Measurements from ENCODE around the gene VSIG8. TPM values are rescaled to one million over a fixed set of nuclear protein-coding genes. Genes with fewer than 3 reads are reported as not detected.

VSIG8 gene
- total RNA-seq, 1 experiment from 2014 or later = not detected

DNA sequence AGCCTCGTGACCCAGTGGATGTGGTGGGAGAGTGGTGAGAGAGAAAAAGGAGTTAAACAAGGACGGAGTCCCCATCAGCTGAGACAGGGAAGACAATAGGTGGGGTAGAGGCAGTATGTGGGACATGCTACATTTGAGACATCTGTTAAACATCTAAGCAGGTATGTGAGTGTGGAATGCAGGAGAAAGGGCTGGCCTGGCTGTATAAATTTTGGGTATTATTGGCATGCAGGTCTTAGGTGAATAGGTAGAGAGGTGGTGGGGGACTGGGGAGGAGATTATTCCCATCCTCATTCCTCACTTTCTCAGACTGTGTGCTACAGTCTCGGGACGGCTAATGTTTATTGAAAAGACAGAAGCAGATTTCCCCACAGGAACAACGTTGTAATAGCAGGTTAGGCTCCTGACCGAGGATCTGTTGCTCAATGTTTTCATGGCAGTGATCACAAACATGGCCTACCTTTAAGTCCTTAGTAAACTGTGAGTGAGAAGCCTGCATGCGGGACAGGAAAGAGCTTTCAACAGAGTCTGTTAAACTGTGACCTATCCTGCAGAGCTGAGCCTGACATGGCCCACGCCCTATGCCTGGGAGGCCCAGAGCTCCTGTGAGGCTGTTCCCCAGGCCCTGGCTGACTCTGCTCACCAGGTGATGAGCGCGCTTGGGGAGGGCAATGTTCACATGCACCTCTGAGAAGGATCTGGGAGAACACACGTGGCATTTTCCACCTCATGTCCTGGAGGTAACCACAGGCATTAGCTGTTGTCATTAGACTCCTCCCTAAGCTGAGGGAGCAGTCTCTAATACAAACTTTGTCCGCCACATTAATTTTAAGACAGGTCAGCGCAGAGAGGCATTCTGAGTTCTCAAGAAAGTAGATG is 16.5 kb downstream of the VSIG8 start:
- no peaks in the 10 kb centered on the region for H3K27me3 ChIP-seq (ENCODE audit: insufficient read depth, low read length)
- no peak overlapping the region for H3K27ac ChIP-seq (ENCODE audit: low read depth, low read length)
- POLR2A ChIA-PET = interaction anchor here (1.3 kb wide), 1 partner anchor 9 kb away, joined by 3 read pairs; no protein-coding TSS in a partner anchor
- DNase-seq (ENCODE audit: low read depth, low spot score) (no peak), ATAC-seq (no peak)
- H3K9me3 ChIP-seq (ENCODE audit: control insufficient read depth in 1 of 2, insufficient read depth in 1 of 2, low read depth in 1 of 2, low read length in 2 of 2) = no peaks in the 10 kb centered on the region
- no peak overlapping the region for H3K9ac ChIP-seq (ENCODE audit: low read length)
- CTCF ChIA-PET = no interaction called here
- H3K9me2 ChIP-seq (ENCODE audit: insufficient read depth) = no peaks in the 10 kb centered on the region
- H2AFZ ChIP-seq (ENCODE audit: low read depth, low read length, poor library complexity, severe bottlenecking) = no peak overlapping the region
- H4K20me1 ChIP-seq (ENCODE audit: insufficient read depth) = no peaks in the 10 kb centered on the region
- intact Hi-C loops (cut with micrococcal nuclease) = no loop called here
- no TSS peak for BruUV-seq (replicated peaks)
- TF ChIP-seq CEBPB (IDR thresholded peaks at IDR 0.05; ENCODE audit: low read depth) (no peak), ZBTB33 (IDR thresholded peaks at IDR 0.05; ENCODE audit: extremely low read depth, insufficient replicate concordance, low read length) (no peak)
- H3K79me2 ChIP-seq (ENCODE audit: insufficient read depth, low read length) = no peaks in the 10 kb centered on the region
- no peaks in the 10 kb centered on the region for H3K36me3 ChIP-seq (ENCODE audit: control insufficient read depth in 1 of 2, insufficient read depth in 2 of 2, low read length in 2 of 2)
- no peak overlapping the region for H3K4me3 ChIP-seq (replicated peaks in 1 of 2; ENCODE audit: low read depth in 1 of 2, low read length in 2 of 2)
- peaks cover 0 to 20% of the 10 kb centered on the region in 2 experiments; a peak in 2 of 4 replicates for H3K4me1 ChIP-seq (ENCODE audit: control insufficient read depth in 1 of 2, insufficient read depth in 2 of 2, low read length in 2 of 2)
- H3K4me2 ChIP-seq (ENCODE audit: low read length) = no peak overlapping the region
- RAD21 ChIA-PET (ENCODE audit: low non-redundant PET in 1 of 2, low total read pairs in 2 of 2, uncharacterized antibody in 2 of 2, unreplicated experiment in 2 of 2) = no interaction called here

GRCh38 chr1:159843459-159843858 is 19.0 kb downstream of the VSIG8 start:
- Histone ChIP-seq H3K9me2 (ENCODE audit: insufficient read depth) (no peaks in the 10 kb centered on the region), H4K20me1 (ENCODE audit: insufficient read depth) (no peaks in the 10 kb centered on the region), H3K4me3 (replicated peaks in 1 of 2; ENCODE audit: low read depth in 1 of 2, low read length in 2 of 2) (no peak overlapping the region), H3K36me3 (ENCODE audit: control insufficient read depth in 1 of 2, insufficient read depth in 2 of 2, low read length in 2 of 2) (no peaks in the 10 kb centered on the region), H3K9ac (ENCODE audit: low read length) (no peak overlapping the region), H3K27me3 (ENCODE audit: insufficient read depth, low read length) (no peaks in the 10 kb centered on the region), H3K79me2 (ENCODE audit: insufficient read depth, low read length) (no peaks in the 10 kb centered on the region), H3K27ac (ENCODE audit: low read depth, low read length) (no peak overlapping the region), H3K4me1 (ENCODE audit: control insufficient read depth in 1 of 2, insufficient read depth in 2 of 2, low read length in 2 of 2) (peaks cover 0 to 3% of the 10 kb centered on the region in 2 experiments; a peak in 1 of 4 replicates), H3K4me2 (ENCODE audit: low read length) (no peak overlapping the region), H2AFZ (ENCODE audit: low read depth, low read length, poor library complexity, severe bottlenecking) (no peak overlapping the region), H3K9me3 (ENCODE audit: control insufficient read depth in 1 of 2, insufficient read depth in 1 of 2, low read depth in 1 of 2, low read length in 2 of 2) (no peaks in the 10 kb centered on the region)
- no TSS peak for BruUV-seq (replicated peaks)
- no peak for DNase-seq (ENCODE audit: low read depth, low spot score)
- ChIA-PET POLR2A (no interaction called here), RAD21 (ENCODE audit: low non-redundant PET in 1 of 2, low total read pairs in 2 of 2, uncharacterized antibody in 2 of 2, unreplicated experiment in 2 of 2) (no interaction called here), CTCF (interaction anchor here (1.1 kb wide), 1 partner anchor 49 kb away, joined by 3 read pairs; no protein-coding TSS in a partner anchor)
- no peak for TF ChIP-seq ZNF274 (IDR thresholded peaks at IDR 0.05; ENCODE audit: low read depth, low read length)
- TF ChIP-seq POLR2AphosphoS5 (IDR thresholded peaks at IDR 0.05; ENCODE audit: low read depth, low read length) = no peak
- no peak for TF ChIP-seq CEBPB (IDR thresholded peaks at IDR 0.05; ENCODE audit: low read depth)
- no peak for TF ChIP-seq FOSL1 (IDR thresholded peaks at IDR 0.05; ENCODE audit: low read depth)
- no peak for TF ChIP-seq TCF7L2 (IDR thresholded peaks at IDR 0.05; ENCODE audit: borderline replicate concordance, extremely low read depth, insufficient read depth, insufficient read length)
- TF ChIP-seq ZBTB33 (IDR thresholded peaks at IDR 0.05; ENCODE audit: extremely low read depth, insufficient replicate concordance, low read length) = no peak
- no peak for TF ChIP-seq ELF1 (IDR thresholded peaks at IDR 0.05; ENCODE audit: borderline replicate concordance, low read depth)
- TF ChIP-seq CTCF (IDR thresholded peaks at IDR 0.05 in 2 of 3, conservative IDR thresholded peaks at IDR 0.05 in 1 of 3; ENCODE audit: borderline replicate concordance in 1 of 3, insufficient read depth in 1 of 3, low read depth in 2 of 3, low read length in 2 of 3) = no peak
- TF ChIP-seq ZFX (IDR thresholded peaks at IDR 0.05) = no peak
- TF ChIP-seq CBX3 (IDR thresholded peaks at IDR 0.05; ENCODE audit: low read depth) = no peak
- ATAC-seq = no peak
- intact Hi-C loops (cut with micrococcal nuclease) = no loop called here
